HEK293 (cell line): ENCODE measurements around the gene FBH1.

ENCODE experiments used
- CTCF ChIP-seq: fragments of 450-650 bp; formaldehyde crosslinking; IDR thresholded peaks from 2 replicates; pipeline ENCODE4 v1.5.1; 2016; ENCODE audit warnings: missing biosample characterization, missing genetic modification characterization
- KLF16 ChIP-seq: fragments of 450-650 bp; formaldehyde crosslinking; IDR thresholded peaks from 2 replicates; pipeline ENCODE4 v1.5.1; 2017; ENCODE audit warnings: missing biosample characterization, missing genetic modification characterization
- ZNF423 ChIP-seq: fragments of 450-650 bp; formaldehyde crosslinking; IDR thresholded peaks from 2 replicates; pipeline ENCODE4 v1.5.1; 2016; ENCODE audit warnings: missing biosample characterization, missing genetic modification characterization
- ZNF660 ChIP-seq: fragments of 450-650 bp; IDR thresholded peaks from 2 replicates; pipeline ENCODE4 v1.5.1; 2018; ENCODE audit warnings: missing biosample characterization, mild to moderate bottlenecking, missing genetic modification characterization

- TF ChIP-seq ZNF660 (tag by site-specific recombination) (no peak), CTCF (tag by site-specific recombination) (no peak), ZNF423 (tag by site-specific recombination) (no peak), KLF16 (tag by site-specific recombination) (no peak)
Measured at GRCh38 chr10:5873515-5873995, 16.5 kb upstream of the FBH1 start.
